Islet of Langerhans (tissue), 1 donor: ENCODE data around the gene SLC52A1.
"Not testable (repeated sequence)": the region's sequence is repeated elsewhere in the genome, so short reads cannot be mapped to it uniquely, and the experiment has no call there.

Experiments
- FAIRE-seq: peaks from one replicate; lab custom pipeline; 2011; peaks lifted over from hg19 to GRCh38; lab: Jason Lieb, UNC

Gene SLC52A1

DNA sequence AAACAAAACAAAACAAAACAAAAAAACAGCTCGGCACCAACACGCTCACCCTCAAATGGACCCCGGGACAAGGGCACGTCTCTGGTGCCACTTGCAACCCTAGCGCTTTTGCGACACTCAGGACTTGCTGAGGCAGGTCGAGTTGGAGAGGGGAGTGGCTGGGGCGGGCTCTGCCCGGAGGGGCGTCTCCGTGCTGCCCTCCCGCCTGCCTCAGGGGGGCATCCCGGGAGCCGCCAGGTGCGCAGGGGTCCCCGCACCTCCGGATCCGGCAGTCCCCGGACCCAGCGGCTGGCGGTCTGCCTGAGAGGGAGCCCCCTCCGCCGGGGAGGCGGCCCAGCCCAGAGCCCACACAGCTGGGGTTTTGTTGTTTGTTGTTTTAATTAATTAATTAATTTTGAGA, at the start of gene SLC52A1:
TSS of gene SLC52A1 (minus strand) at position 112 of the 400 bp plus-strand sequence. CDS start 820 bp downstream, outside the sequence.
- FAIRE-seq: no peak

DNA sequence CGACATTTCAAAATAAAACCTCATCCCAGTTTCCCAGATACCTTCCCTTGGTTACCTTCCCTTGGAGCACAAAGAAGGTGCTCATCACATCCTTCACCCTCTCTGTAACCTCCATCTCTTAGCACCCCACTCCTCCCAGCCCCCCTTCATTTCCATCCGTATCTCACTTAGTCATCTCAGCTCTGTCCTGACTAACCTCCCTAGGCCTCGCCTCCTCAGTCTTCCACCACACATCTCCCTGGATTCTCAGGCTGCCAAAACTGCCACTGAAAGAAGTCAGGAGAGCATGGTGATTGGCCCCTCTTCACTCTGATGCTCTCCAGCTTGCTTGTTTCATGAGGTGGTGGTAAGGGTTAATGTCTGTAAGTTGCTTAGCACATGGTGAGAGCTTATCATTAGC, 45.4 kb upstream of the SLC52A1 start:
- FAIRE-seq: no peak

DNA sequence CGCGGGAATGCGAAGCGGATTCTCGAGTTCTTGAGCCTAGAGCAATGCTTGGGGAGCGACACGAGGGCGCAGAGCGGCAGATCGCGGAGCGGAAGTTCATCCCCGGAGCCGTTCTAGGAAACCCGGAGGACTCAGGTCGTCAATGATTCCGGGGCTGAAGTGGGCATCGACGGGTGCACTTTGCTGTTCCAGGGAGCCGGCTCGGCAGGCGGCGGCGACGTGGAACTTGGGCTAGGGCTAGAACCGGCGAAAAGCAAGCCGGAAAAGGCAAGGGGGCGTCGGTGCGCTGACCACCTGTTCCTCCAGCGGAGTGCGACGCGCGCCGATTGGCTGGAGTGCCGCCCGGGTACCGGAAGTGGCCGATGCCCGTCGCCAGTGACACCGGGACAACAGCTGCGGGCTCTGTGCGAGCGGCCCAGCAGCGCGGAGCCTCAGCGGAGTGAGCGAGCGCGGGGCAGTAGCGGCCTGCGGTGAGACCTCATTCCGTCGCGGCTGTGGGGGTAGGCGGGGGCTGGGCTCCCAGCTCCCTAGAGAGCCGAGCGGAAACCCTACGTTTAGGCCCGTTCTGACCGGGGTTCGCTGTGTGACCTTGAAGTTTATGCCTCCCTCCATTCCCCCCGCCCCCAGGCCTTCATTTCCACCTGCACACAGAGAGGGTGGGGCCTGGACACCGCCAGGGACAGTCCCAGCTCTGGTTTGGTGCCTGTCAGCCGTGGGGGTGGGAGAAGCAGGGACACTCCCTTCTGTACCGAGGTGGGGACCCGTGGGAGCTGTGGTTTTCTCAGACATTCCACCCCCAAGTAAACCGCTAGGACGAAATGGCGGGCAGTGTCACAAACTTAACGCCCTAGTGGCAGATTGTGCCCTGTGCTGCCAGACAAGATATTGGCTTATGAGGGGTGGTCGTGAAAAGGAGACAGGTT, 43.1 kb upstream of the SLC52A1 start, which contains the start of gene ZFP3:
TSS of gene ZFP3 (plus strand) at position 362 of the 923 bp plus-strand sequence. CDS start 13,038 bp downstream, outside the sequence.
- FAIRE-seq: no peak

DNA sequence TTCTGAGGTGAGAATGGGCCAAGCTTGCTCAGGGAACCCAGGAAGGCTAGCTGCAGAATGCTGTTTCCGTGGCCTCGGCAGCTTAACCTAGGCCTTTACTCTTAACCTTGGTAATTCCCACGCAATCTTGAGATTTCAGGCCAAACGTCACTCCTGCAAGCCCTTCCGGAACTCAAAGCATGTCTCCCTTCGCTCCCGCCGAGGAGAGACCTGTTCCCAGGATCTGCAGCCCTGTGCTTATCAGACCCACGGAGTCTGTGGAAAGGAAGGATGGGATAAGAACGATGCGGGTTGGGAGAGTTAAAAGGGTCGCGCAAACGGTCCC, 42.5 kb upstream of the SLC52A1 start:
- no peak for FAIRE-seq

DNA sequence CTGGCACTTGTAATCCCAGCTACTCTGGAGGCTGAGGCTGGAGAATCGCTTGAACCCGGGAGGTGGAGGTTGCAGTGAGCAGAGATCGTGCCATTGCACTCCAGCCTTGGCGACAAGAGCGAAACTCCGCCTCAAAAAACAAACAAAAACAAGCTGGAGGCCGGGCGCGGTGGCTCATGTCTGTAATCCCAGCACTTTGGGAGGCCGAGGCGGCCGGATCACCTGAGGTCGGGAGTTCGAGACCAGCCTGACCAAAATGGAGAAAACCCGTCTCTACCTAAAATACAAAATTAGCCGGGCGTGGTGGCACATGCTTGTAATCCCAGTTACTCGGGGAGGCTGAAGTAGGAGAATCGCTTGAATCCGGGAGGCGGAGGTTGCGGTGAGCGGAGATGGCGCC, 42.0 kb upstream of the SLC52A1 start:
- FAIRE-seq: not testable (repeated sequence)

DNA sequence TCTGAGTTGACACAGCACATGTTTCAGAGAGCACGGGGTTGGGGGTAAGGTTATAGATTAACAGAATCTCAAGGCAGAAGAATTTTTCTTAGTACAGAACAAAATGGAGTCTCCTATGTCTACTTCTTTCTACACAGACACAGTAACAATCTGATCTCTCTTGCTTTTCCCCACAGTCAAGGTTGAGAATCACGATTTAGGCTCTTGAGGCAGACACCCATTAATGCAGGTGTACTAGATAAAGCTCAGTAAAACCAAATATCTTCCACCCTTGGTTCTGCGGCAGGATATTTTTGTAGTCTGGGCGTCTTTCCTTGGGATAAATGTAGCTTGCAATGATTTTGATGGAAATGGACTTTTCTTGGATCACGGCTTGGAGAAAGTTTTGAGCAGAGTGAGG, 40.2 kb upstream of the SLC52A1 start:
- not testable (repeated sequence) for FAIRE-seq

DNA sequence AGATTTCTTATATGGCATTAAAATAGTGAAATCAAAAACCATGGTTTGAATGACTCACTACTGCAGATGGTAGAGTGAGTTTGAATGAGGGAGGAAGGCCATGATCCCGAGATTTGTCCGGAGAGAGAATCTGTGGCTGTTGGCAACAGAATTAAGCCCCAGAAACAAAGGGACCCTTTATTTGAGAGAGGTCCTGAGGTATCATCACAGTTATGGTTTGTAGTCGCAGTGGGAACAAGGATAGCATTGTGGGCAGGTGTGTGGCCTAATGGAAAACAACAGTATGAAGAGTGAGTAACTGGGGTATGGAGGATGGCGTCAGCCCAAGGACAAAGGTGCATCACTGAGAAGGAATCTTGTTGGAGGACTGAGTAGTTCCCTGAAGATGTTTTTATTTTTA, 34.5 kb upstream of the SLC52A1 start:
- no peak for FAIRE-seq

DNA sequence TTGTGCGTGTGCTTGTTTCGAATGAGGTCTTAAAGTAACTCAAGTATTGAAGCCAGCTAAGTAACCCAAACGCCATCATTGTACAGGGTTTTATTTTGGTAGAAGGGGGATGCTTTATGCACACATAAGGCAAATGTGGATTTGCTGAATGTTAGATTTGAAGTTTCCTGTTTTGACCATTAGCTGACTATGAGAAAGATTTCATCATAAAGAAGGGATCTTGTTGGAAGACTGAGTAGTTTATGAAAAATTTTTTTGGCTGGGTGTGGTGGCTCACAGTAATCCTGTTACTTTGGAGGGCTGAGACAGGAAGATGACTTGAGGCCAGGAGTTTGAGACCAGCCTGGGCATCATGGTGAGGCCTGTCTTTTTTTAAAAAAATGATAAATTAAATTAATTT, 33.0 kb upstream of the SLC52A1 start:
- FAIRE-seq: no peak

DNA sequence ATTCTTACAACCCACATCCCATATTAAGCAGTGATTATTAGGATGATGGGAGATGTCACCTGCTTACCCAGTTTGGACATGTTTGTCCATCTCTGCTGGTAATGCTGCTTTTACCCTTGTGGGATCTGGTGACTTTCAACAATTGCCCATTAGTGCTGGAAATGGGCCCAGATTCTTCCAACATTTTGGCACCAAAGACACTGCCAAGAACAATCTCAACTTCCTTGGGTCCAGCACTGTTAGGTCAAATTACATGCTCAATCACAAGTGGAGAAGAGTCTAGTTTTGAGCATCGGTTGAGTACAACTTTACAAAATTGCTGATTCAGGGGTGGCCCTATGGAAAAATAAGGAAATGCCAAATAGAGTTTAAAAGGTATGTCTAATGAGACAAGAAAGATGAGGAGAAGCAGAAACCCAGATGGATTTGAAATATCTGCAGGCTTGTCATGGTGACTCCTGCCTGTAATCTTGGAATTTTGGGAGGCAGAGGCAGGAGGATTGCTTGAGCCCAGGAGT, 30.1 kb upstream of the SLC52A1 start:
- no peak for FAIRE-seq

DNA sequence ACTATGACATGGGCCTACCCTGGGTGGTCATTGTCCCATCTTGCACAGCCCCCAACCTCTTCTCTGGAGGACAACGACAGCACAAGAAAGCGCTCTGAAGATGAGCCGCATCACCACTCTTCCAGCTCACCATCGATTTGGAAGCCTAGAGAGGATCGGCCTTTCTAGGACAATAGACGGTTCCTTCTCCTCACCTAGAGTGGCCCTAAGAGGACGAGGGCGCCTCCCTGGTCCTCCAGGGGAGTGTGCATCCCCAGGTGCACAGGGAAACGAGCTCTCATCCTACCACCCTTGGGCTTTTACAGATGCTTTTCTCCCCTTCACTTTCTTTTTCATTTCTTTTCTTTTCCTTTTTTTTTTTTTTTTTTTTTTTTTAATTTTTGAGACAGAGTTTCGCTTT, 20.3 kb upstream of the SLC52A1 start:
- FAIRE-seq: no peak

DNA sequence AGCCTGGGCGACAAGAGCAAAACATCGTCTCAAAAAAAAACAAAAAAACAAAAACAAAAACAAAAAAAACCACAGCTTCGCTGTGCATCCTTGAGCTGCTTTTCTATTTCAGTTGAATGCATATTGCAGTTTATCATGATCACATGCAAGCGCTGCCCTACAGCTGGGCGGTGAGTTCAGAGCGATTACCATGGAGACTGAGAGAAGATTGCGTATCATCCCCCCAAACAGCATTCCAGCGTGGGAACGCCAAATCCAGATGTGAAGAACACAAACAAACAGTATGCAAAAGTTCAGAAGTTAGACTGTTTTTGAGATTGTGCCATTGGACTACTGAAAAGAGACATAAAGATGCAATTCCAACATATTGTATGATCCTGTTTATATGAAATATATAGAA, 15.1 kb upstream of the SLC52A1 start:
- no peak for FAIRE-seq

DNA sequence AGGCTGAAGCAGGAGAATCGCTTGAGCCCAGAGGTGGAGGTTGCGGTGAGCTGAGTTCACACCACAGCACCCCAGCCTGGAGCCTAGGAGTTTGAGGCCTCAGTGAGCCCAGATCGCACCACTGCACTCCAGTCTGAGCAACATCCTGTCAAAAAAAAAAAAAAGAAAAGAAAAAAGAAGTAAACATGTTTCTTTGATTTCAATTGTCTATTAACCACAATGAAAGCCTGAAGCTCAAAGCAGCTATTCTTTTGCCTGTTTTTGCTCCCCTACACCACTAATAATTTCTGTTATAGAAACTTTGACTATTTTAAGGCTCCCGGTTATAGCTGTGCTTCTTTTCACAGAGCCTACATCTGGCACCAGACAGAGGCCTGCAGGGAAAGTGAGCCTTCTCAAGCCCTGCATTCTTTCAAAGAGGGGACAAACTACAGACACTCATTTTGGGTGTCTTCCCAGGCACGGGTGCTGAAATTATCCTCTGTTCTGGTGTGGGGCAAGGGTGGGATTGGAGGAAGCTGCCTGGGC, 14.2 kb upstream of the SLC52A1 start:
- FAIRE-seq: no peak

DNA sequence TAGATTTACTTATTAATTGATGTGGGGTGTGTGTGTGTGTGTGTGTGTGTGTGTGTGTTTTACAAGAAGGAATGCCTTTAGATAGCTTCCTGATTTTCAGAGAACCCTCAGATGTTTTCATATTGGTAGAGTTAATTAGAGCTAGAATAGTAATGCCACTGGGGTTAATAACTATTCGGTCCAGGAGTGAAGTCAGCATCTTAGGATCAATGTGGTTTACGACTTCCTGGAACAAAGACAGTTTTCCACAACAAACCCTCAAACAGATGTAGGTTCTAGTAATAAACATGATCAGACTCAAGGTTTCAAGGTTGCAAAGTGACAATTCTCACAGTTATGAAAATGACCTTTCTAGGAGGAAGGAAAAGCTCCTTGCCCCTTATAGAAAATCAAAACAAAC, 12.2 kb upstream of the SLC52A1 start:
- FAIRE-seq: no peak

DNA sequence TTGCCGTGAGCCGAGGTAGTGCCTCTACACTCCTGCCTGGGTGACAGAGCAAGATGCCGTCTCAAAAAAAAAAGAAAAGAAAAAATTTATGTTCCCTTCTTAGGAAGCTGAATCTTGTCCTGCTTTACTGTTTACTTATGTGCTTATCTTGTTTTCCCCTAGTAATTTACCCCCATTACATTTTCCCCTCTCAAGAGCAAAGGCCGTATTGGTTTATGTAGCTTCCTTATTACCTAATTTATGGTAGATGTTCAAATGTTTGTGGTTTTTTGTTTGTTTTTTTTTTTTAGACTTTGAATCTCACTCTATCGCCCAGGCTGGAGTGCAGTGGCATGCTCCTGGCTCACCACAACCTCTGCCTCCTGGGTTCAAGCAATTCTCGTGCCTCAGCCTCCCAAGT, 10.3 kb upstream of the SLC52A1 start:
- no peak for FAIRE-seq

DNA sequence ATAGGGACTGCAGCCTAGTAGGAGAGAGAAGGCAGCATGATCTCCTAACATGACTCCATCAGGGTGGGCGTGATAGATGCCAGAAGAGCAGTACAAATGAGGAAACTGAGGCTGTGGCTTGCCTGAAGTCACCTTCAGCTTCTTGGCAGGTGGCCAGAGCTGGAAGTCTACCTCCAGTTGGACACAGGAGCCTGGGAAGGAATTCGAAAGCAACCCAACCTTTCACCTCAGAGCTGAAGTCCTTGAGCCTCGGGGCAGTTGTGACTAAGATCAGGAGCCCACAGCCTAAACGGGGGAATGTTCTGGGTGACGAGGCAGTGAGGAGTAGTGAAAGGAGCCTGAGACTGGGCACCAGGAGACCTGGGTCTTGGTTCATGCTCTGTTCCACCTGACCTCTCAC, 9.4 kb upstream of the SLC52A1 start:
- FAIRE-seq: no peak

DNA sequence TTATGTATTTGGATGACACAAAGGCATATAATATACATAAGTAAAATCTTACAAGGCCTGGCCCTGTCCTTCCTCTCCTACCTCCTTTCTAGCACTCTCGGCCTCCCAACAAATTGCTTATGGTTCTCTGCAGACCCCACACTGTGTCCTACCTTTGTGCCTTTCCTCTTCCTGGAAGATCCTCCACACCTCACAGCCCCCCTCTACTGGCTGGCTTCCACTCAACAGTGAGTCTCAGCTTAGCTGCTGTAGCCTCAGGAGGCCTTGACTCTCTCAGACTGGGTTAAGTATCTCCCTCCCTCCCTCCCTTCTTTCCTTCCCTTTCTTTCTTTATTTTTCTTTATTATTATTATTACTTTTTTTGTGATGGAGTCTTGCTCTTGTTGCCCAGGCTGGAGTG, 8.3 kb upstream of the SLC52A1 start:
- FAIRE-seq: no peak

DNA sequence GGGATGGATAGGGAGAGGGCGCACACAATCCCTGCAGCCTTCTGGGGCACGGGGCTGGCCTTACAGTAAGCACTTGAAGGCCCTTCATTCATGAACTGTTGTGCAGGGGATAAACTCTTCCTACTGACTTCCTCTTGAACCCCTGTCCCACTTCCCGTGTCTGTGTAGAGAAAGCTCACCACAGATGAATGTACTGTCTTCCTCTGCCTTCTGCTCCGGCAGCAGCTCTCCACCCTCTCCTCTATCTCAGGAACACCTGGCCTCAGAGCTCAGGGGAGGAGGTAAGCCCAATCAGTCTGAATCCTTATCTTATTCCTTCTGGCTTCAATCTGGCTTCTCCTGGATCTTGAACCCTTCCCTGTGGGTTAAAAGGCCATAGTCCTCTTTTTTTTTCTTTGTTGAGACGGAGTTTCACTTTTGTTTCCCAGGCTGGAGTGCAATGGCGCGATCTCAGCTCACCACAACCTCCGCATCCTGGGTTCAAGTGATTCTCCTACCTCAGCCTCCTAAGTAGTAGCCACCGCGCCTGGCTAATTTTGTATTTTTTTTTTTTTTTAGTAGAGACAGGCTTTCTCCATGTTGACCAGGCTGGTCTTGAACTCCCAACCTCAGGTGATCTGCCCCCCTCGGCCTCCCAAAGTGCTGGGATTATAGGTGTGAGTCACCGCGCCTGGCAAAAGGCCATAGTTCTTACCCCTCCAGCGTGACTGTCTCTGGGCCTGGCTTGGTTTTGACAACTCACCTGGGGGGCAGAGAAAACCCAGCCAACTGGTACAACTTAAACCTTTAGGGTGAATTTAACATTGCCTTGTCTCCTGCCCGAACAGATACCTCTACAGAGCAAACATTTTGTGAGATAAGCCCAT, 7.2 kb upstream of the SLC52A1 start:
- FAIRE-seq: no peak

DNA sequence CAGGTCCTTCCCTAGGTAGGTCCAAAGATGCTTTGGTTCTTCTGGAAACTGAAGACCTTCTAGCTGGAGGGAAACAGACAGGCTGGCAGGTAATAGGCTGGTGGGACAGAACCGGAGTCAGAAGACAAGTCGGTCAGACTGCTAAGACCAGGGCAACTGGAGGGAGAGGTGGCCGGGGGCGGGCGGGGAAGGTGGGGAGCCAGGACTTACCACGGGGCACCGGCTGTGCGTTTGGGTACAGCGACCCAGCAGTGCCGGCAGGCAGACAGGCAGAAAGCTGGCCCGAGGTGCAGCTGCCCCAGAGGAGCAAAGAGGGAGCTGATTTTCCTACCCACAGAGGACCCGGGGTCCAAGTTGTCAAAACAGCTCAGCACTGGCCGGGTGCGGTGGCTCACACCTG, 575 bp downstream of the SLC52A1 start:
- FAIRE-seq: no peak

DNA sequence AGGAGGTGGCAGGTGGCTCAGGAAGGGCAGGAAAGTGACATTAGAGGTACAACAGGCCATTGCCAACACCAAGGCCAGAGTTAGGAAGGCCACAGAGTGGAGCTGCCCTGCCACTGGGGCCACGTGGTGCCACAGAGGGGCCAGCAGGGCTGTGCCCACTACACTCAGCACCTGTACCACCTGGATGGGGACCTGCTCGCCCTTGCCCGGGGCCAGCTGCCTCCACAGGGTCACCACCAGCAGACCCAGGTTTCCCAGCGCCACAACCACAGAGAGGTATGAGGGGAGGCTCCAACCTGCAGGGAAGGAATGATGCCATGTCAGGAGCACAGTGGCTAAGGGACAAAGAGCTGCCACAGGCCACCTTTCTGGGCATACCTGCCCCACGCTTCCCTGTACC, 1.2 kb downstream of the SLC52A1 start:
- no peak for FAIRE-seq

DNA sequence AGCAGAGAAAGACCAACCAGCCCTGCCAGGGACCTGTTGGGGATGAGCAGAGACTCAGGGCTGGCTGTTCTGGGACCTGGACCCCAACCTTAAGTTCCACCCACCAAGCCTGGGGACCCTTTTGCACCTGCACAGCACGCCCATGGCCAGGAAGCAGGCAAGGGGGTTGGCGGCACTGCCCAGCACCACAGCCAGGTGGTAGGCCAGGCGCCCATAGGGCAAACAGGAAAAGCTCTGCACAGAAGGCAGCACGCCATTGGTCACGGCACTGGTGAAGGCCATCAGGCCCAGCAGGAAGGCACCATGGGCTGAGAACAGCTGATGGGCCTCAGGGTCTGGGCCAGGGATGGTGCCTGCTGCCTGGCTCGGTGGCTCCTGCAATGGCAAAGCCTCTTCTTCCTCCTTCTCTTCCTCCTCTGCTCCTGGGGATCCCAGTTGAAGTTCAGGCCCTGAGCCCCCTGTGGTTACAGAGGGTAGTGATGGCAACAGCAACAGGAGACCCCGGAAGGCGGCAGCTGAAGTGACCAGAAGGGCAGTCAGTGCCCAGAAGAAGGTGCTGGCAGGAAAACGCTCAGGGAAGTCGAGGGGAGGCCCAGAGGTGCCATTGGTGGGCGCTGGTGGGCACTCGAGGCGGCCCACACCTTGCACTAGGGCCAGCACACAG, 1.7 kb downstream of the SLC52A1 start:
- no peak for FAIRE-seq

DNA sequence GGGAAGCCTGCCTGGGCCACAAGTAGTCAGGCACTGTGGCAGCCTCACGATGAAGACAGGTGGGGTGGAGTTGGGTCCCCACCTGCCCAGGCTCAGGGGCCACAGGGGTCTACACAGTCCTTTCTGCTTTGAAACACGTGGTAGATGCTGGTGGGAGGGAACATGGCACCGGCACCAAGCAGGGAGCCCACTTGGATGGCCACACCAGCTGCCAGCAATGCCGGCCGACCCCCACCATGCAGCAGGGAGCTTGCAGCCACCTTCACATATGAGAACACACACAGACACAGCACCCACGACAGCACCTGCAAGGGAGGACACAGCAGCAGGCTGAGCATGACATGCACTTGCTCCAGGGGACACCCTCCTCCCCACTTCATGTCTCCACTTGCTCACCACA, 2.4 kb downstream of the SLC52A1 start:
- no peak for FAIRE-seq

DNA sequence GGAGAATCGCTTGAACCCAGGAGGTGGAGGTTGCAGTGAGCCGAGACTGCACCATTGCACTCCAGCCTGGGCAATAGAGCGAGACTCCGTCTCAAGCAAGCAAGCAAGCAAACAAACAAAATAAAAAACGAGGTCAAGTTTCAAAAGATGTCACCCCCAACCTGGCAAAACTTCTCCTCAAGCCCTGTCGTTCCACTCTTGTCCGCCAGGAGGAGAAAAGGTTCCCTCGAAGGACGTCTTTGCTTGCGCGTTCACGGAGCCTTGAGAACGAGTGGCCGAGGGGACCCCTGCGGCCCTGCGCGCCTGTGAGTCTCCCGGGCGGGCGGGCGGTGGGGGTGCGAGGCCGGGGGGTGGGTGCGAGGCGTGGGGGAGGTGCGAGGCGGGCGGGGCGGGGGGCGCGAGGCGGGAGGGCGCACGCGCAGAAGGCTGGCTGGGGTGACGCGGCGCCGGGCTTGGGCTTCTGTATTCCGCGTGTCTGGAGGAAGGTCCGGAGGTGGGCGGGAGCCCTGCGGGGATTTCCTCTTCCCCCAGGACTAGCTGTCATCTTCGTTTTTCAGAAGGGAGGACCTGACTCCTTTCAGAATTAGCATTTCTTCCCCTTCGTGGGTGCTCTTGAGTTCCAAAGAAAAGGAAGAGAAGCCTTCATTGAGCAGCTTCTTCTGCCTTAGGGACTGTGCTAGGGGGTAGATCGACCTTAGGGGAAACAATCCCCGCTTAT, 3.7 kb downstream of the SLC52A1 start:
- no peak for FAIRE-seq
